HS-27A (cell line): ENCODE results near the gene BNIP3.
"Not testable (repeated sequence)": the region's sequence is repeated elsewhere in the genome, so short reads cannot be mapped to it uniquely, and the experiment has no call there.

Experiments used
- DNase-seq: peaks from one replicate; pipeline ENCODE4 v3.0.0-alpha.2; 2012; ENCODE audit warnings: low read depth, missing footprints

Gene BNIP3

GRCh38 chr10:131977323-131978096, 4.2 kb downstream of the BNIP3 start:
- DNase-seq: no peak

GRCh38 chr10:131975796-131976195, 5.9 kb downstream of the BNIP3 start:
- no peak for DNase-seq

- DNase-seq: no peak
Measured at GRCh38 chr10:131975003-131975402, 6.7 kb downstream of the BNIP3 start.

- no peak for DNase-seq
Measured at GRCh38 chr10:131974034-131974817, 7.5 kb downstream of the BNIP3 start.

- DNase-seq: no peak
Measured at GRCh38 chr10:131973160-131973951, 8.4 kb downstream of the BNIP3 start.

GRCh38 chr10:131972474-131973071, 9.2 kb downstream of the BNIP3 start:
- DNase-seq: no peak

- DNase-seq: no peak
Measured at GRCh38 chr10:131971591-131971990, 10.1 kb downstream of the BNIP3 start.

- no peak for DNase-seq
Measured at GRCh38 chr10:131970946-131971345, 10.8 kb downstream of the BNIP3 start.

- DNase-seq: no peak
Measured at GRCh38 chr10:131968949-131969348, 12.8 kb downstream of the BNIP3 start.

GRCh38 chr10:131964298-131964697, 17.4 kb downstream of the BNIP3 start:
- no peak for DNase-seq

GRCh38 chr10:131963811-131964210, 17.9 kb downstream of the BNIP3 start:
- no peak for DNase-seq

GRCh38 chr10:131963350-131963749, 18.4 kb downstream of the BNIP3 start:
- no peak for DNase-seq

GRCh38 chr10:131961777-131962662, 19.7 kb downstream of the BNIP3 start:
- DNase-seq: no peak

- DNase-seq: no peak
Measured at GRCh38 chr10:131961047-131961776, 20.5 kb downstream of the BNIP3 start.

- DNase-seq: no peak
Measured at GRCh38 chr10:131960631-131961046, 21.1 kb downstream of the BNIP3 start.

- no peak for DNase-seq
Measured at GRCh38 chr10:131959841-131960240, 21.9 kb downstream of the BNIP3 start.

GRCh38 chr10:131955591-131956340, 26.0 kb downstream of the BNIP3 start:
- no peak for DNase-seq

GRCh38 chr10:131954356-131954965, 27.3 kb downstream of the BNIP3 start:
- no peak for DNase-seq

GRCh38 chr10:131949908-131950307, 31.8 kb downstream of the BNIP3 start:
- not testable (repeated sequence) for DNase-seq
